Osteoblast (primary cell): Measurements from ENCODE around the gene SV2B. TPM values are rescaled to one million over a fixed set of nuclear protein-coding genes. Genes with fewer than 3 reads are reported as not detected.

Experiments used
- DNase-seq: peaks from one replicate; pipeline ENCODE4 v3.0.0; 2011; ENCODE audit warnings: low spot score, mixed read lengths; ENCODE audit not compliant: insufficient read length; ENCODE audit errors: missing footprints
- H2AFZ ChIP-seq: 2 replicates; pipeline ENCODE4 v1.6.0; 2011; ENCODE audit warnings: mild to moderate bottlenecking, low read length
- H3K27ac ChIP-seq: 2 replicates; pipeline ENCODE4 v1.5.1; 2011; ENCODE audit warnings: mild to moderate bottlenecking, low read depth, low read length, moderate library complexity
- H3K27me3 ChIP-seq: 2 replicates; pipeline ENCODE4 v1.6.0; 2012; ENCODE audit warnings: mild to moderate bottlenecking, control low read depth, inconsistent platforms, low read length, moderate library complexity; ENCODE audit not compliant: insufficient read depth
- H3K36me3 ChIP-seq: 2 replicates; pipeline ENCODE4 v1.5.1; 2011; ENCODE audit warnings: mild to moderate bottlenecking, low read length, control low read depth, moderate library complexity; ENCODE audit not compliant: insufficient read depth
- H3K4me1 ChIP-seq: 2 replicates; pipeline ENCODE4 v1.5.1; 2011; ENCODE audit warnings: mild to moderate bottlenecking, low read length, control low read depth, moderate library complexity; ENCODE audit not compliant: insufficient read depth
- H3K4me2 ChIP-seq: 2 replicates; pipeline ENCODE4 v1.6.0; 2011; ENCODE audit warnings: mild to moderate bottlenecking, low read length; ENCODE audit not compliant: insufficient read depth
- H3K4me3 ChIP-seq: fragments of 200-600 bp; sonication (generic); 3 replicates; pipeline ENCODE4 v1.5.1; 2012; ENCODE audit warnings: mild to moderate bottlenecking, low read length, inconsistent platforms; ENCODE audit not compliant: insufficient read depth
- H3K79me2 ChIP-seq: 2 replicates; pipeline ENCODE4 v1.6.0; 2012; ENCODE audit warnings: mild to moderate bottlenecking, low read length, control low read depth, inconsistent platforms; ENCODE audit not compliant: insufficient read depth
- H3K9me3 ChIP-seq: 2 replicates; pipeline ENCODE4 v1.5.1; 2011; ENCODE audit warnings: low read depth, low read length, control low read depth
- H4K20me1 ChIP-seq: 2 replicates; pipeline ENCODE4 v1.6.0; 2012; ENCODE audit warnings: mild to moderate bottlenecking, low read length, control low read depth; ENCODE audit not compliant: insufficient read depth
- CTCF ChIP-seq: IDR thresholded peaks from 2 replicates; pipeline ENCODE4 v1.5.1; 2011; ENCODE audit warnings: mild to moderate bottlenecking, low read depth, low read length, moderate library complexity; ENCODE audit errors: extremely low read depth
- total RNA-seq: library from RNA; depleted of rRNA; stranded (reverse); fragments of >200 nt; gene quantifications from 2 replicates; pipeline ENCODE4 v1.2.3, GENCODE V29; 2012

Gene SV2B
- total RNA-seq, 1 donor = not detected

- no peak for DNase-seq
- no peak overlapping the region for H3K4me3 ChIP-seq
- TF ChIP-seq CTCF = no peak
These were observed 27.3 kb downstream of the SV2B start for GRCh38 chr15:91127236-91127955.

GRCh38 chr15:91128016-91128415 lies 28.0 kb downstream of the SV2B start:
- H3K4me3 ChIP-seq = no peak overlapping the region
- no peaks in the 10 kb centered on the region for H3K79me2 ChIP-seq
- no peaks in the 10 kb centered on the region for H3K4me1 ChIP-seq
- H3K4me2 ChIP-seq = no peak overlapping the region
- H4K20me1 ChIP-seq = no peaks in the 10 kb centered on the region
- no peaks in the 10 kb centered on the region for H3K27me3 ChIP-seq
- no peak overlapping the region for H2AFZ ChIP-seq
- no peaks in the 10 kb centered on the region for H3K36me3 ChIP-seq
- TF ChIP-seq CTCF = no peak
- H3K9me3 ChIP-seq = no peaks in the 10 kb centered on the region
- no peak for DNase-seq
- no peak overlapping the region for H3K27ac ChIP-seq

More at GRCh38 chr15:91127236-91127955, 27.3 kb downstream of the SV2B start:
- Histone ChIP-seq H3K79me2 (no peaks in the 10 kb centered on the region), H3K9me3 (no peaks in the 10 kb centered on the region), H3K4me2 (no peak overlapping the region), H3K36me3 (no peaks in the 10 kb centered on the region), H3K27me3 (no peaks in the 10 kb centered on the region), H3K27ac (no peak overlapping the region), H4K20me1 (no peaks in the 10 kb centered on the region), H3K4me1 (no peaks in the 10 kb centered on the region), H2AFZ (no peak overlapping the region)

- Histone ChIP-seq H3K4me3 (no peak overlapping the region), H2AFZ (no peak overlapping the region), H4K20me1 (no peaks in the 10 kb centered on the region), H3K36me3 (no peaks in the 10 kb centered on the region), H3K4me2 (no peak overlapping the region), H3K27ac (no peak overlapping the region), H3K4me1 (no peaks in the 10 kb centered on the region), H3K27me3 (no peaks in the 10 kb centered on the region), H3K9me3 (no peaks in the 10 kb centered on the region), H3K79me2 (no peaks in the 10 kb centered on the region)
- no peak for TF ChIP-seq CTCF
- DNase-seq = no peak
These were observed 29.4 kb downstream of the SV2B start for GRCh38 chr15:91129436-91129835.

GRCh38 chr15:91132079-91132478 lies 32.0 kb downstream of the SV2B start:
- Histone ChIP-seq H2AFZ (no peak overlapping the region), H3K4me1 (no peaks in the 10 kb centered on the region), H4K20me1 (no peaks in the 10 kb centered on the region), H3K4me3 (no peak overlapping the region), H3K36me3 (no peaks in the 10 kb centered on the region), H3K9me3 (no peaks in the 10 kb centered on the region), H3K27me3 (no peaks in the 10 kb centered on the region), H3K79me2 (no peaks in the 10 kb centered on the region), H3K27ac (no peak overlapping the region), H3K4me2 (no peak overlapping the region)
- TF ChIP-seq CTCF = no peak
- DNase-seq = no peak
